ENCODE results near the gene GRXCR2. TPM values are rescaled to one million over a fixed set of nuclear protein-coding genes. Genes with fewer than 3 reads are reported as not detected.
A peak's percentile ranks its signal among the peaks of the same experiment; 100 is the strongest.

Gene GRXCR2
- total and polyA plus RNA-seq, 2 of the 13 experiments (the other 11 are each of a cell fraction or from before 2014, with no cell fraction given) = not detected

DNA sequence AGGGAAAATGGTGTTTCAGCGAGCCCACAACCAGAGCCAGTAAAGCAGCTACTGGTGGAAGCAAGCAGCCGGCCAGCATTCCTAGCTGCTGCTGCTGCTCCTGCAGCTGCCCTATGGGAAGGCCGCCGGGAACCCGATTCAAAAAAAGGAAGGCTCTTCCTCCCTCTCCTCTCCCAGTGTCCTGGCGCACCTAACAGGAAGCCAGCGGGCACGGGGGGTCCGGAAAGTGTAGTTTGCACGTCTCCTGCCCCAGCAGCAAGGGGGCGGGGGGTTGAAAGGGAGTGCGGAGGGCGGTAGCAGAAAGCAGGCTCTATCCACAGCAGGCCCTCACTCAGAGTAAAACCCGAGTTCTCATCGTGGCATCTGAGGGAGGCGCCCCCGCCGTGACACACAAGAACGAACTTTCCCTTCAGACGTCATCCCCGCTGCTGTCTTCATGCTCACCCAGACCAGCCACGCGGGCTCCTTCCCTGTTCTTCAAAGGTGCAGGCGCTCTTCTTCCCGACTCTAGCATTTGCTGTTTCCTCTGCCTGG is 16.5 kb downstream of the GRXCR2 start (continued):
- TF ChIP-seq ZNF547 (CRISPR knock-in tag; IDR thresholded peaks at IDR 0.05) (no peak), POLR2G (IDR thresholded peaks at IDR 0.05; ENCODE audit: low read depth, low read length) (peak; percentile 73), PHF20 (CRISPR knock-in tag; IDR thresholded peaks at IDR 0.05) (peak; percentile 51; the same call in 1 of the 2 replicates), ZNF558 (CRISPR knock-in tag; IDR thresholded peaks at IDR 0.05; ENCODE audit: borderline replicate concordance) (no peak), NR2F6 (IDR thresholded peaks at IDR 0.05) (no peak), NR2F6 (CRISPR knock-in tag; IDR thresholded peaks at IDR 0.05) (0 out of 2 replicates have a peak, but pooled peaks have one; percentile 14), ZNF580 (CRISPR knock-in tag; IDR thresholded peaks at IDR 0.05; ENCODE audit: borderline replicate concordance, low read depth) (peak; percentile 44; the same call in 1 of the 2 replicates), ZNF704 (CRISPR knock-in tag; IDR thresholded peaks at IDR 0.05; ENCODE audit: borderline replicate concordance) (no peak), ZNF605 (CRISPR knock-in tag; IDR thresholded peaks at IDR 0.05) (0 out of 2 replicates have a peak, but pooled peaks have one; percentile 13), MIER2 (CRISPR knock-in tag; IDR thresholded peaks at IDR 0.05) (no peak), SMAD1 (CRISPR knock-in tag; IDR thresholded peaks at IDR 0.05; ENCODE audit: borderline replicate concordance, low read depth) (no peak), RARG (CRISPR knock-in tag; IDR thresholded peaks at IDR 0.05; ENCODE audit: low read depth) (no peak), ZSCAN29 (CRISPR knock-in tag; conservative IDR thresholded peaks at IDR 0.05) (0 out of 2 replicates have a peak, but pooled peaks have one; percentile 57), SNAI1 (CRISPR knock-in tag; IDR thresholded peaks at IDR 0.05; ENCODE audit: borderline replicate concordance) (no peak), ZNF572 (CRISPR knock-in tag; IDR thresholded peaks at IDR 0.05) (no peak), ZNF160 (CRISPR knock-in tag; IDR thresholded peaks at IDR 0.05) (no peak), TAF1 (CRISPR knock-in tag; IDR thresholded peaks at IDR 0.05) (peak; percentile 35; the same call in 1 of the 2 replicates), HNF4G (IDR thresholded peaks at IDR 0.05; ENCODE audit: borderline replicate concordance, low read depth, low read length) (no peak), HNF4G (CRISPR knock-in tag; IDR thresholded peaks at IDR 0.05; ENCODE audit: borderline replicate concordance, low read depth) (no peak), RORA (CRISPR knock-in tag; IDR thresholded peaks at IDR 0.05) (no peak), TMF1 (CRISPR knock-in tag; IDR thresholded peaks at IDR 0.05; ENCODE audit: low read depth) (no peak), RCOR2 (CRISPR knock-in tag; IDR thresholded peaks at IDR 0.05) (no peak; the same call in 1 of the 2 replicates), FOXO1 (CRISPR knock-in tag; IDR thresholded peaks at IDR 0.05) (peak; percentile 27; the same call in 1 of the 2 replicates), CC2D1A (CRISPR knock-in tag; IDR thresholded peaks at IDR 0.05) (no peak)
- TF ChIP-seq, protein P1, sequence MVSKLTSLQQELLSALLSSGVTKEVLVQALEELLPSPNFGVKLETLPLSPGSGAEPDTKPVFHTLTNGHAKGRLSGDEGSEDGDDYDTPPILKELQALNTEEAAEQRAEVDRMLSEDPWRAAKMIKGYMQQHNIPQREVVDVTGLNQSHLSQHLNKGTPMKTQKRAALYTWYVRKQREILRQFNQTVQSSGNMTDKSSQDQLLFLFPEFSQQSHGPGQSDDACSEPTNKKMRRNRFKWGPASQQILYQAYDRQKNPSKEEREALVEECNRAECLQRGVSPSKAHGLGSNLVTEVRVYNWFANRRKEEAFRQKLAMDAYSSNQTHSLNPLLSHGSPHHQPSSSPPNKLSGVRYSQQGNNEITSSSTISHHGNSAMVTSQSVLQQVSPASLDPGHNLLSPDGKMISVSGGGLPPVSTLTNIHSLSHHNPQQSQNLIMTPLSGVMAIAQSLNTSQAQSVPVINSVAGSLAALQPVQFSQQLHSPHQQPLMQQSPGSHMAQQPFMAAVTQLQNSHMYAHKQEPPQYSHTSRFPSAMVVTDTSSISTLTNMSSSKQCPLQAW (CRISPR knock-in tag; IDR thresholded peaks at IDR 0.05) = 0 out of 2 replicates have a peak, but pooled peaks have one; percentile 25
- TF ChIP-seq, protein P2, sequence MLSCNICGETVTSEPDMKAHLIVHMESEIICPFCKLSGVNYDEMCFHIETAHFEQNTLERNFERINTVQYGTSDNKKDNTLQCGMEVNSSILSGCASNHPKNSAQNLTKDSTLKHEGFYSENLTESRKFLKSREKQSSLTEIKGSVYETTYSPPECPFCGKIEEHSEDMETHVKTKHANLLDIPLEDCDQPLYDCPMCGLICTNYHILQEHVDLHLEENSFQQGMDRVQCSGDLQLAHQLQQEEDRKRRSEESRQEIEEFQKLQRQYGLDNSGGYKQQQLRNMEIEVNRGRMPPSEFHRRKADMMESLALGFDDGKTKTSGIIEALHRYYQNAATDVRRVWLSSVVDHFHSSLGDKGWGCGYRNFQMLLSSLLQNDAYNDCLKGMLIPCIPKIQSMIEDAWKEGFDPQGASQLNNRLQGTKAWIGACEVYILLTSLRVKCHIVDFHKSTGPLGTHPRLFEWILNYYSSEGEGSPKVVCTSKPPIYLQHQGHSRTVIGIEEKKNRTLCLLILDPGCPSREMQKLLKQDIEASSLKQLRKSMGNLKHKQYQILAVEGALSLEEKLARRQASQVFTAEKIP (CRISPR knock-in tag; IDR thresholded peaks at IDR 0.05; ENCODE audit: borderline replicate concordance) = no peak
